Esophagus (tissue), 2 donors: Measurements from ENCODE around the gene PLXNA1. TPM values are rescaled to one million over a fixed set of nuclear protein-coding genes. Genes with fewer than 3 reads are reported as not detected.

ENCODE experiments used
- H3K27ac ChIP-seq, 2 donors: one replicate each; pipeline ENCODE4 v1.5.1; 2013; ENCODE audit warnings: low read depth in 2 of 2, mild to moderate bottlenecking in 2 of 2, inconsistent platforms in 1 of 2, low read length in 1 of 2, moderate library complexity in 1 of 2
- H3K27me3 ChIP-seq, 2 donors: one replicate each; pipeline ENCODE4 v1.6.1; 2013; ENCODE audit warnings: low read length in 2 of 2, control low read depth in 1 of 2, mild to moderate bottlenecking in 1 of 2; ENCODE audit not compliant: insufficient read depth in 2 of 2, control insufficient read depth in 1 of 2
- H3K36me3 ChIP-seq, 2 donors: one replicate each; pipeline ENCODE4 v1.6.1; 2013; ENCODE audit warnings: low read length in 1 of 2; ENCODE audit not compliant: control insufficient read depth in 2 of 2, insufficient read depth in 2 of 2
- H3K4me1 ChIP-seq, 2 donors: one replicate each; pipeline ENCODE4 v1.6.1; 2013; ENCODE audit warnings: low read length in 1 of 2; ENCODE audit not compliant: control insufficient read depth in 2 of 2, insufficient read depth in 2 of 2
- H3K4me3 ChIP-seq, 2 donors: one replicate each; pipeline ENCODE4 v1.5.1; 2013; ENCODE audit warnings: low read length in 2 of 2, mild to moderate bottlenecking in 2 of 2, low read depth in 1 of 2, moderate library complexity in 1 of 2
- H3K9me3 ChIP-seq, 2 donors: one replicate each; pipeline ENCODE4 v1.6.1; 2013; ENCODE audit warnings: mild to moderate bottlenecking in 2 of 2, low read depth in 1 of 2, low read length in 1 of 2, moderate library complexity in 1 of 2; ENCODE audit not compliant: control insufficient read depth in 2 of 2, insufficient read depth in 1 of 2
- WGBS, 2 donors: extraction: QIAGEN DNeasy Blood & Tissue Kit; methylation state at CpG; one replicate each; pipeline ENCODE4 v1.1.7; 2013; 5-methylcytosine and 5-hydroxymethylcytosine counted together
- polyA plus RNA-seq, 2 donors: library from polyadenylated mRNA; stranded (reverse); fragments of 200-250 nt; gene quantifications; one replicate each; pipeline ENCODE4 v1.2.3, GENCODE V29; 2013
- donor health status: healthy with polysubstance abuse.
- donor health status: Bipolar disorder and iron deficiency.

The PLXNA1 gene
- polyA plus RNA-seq, 2 donors: 7.9 to 13.6 TPM

- H3K27ac ChIP-seq: no peak overlapping the region
- H3K9me3 ChIP-seq: no peaks in the 10 kb centered on the region
- H3K4me1 ChIP-seq: peaks cover 18 to 23% of the 10 kb centered on the region in 2 donors
- 81 to 85% methylated on average over 10 of the region's 10 CpGs for WGBS, 2 donors
- peaks cover 3 to 28% of the 10 kb centered on the region in 2 donors for H3K36me3 ChIP-seq
- H3K27me3 ChIP-seq: no peaks in the 10 kb centered on the region
- no peak overlapping the region for H3K4me3 ChIP-seq
These were observed 7.2 kb downstream of the PLXNA1 start for GRCh38 chr3:126990024-126990700.

DNA sequence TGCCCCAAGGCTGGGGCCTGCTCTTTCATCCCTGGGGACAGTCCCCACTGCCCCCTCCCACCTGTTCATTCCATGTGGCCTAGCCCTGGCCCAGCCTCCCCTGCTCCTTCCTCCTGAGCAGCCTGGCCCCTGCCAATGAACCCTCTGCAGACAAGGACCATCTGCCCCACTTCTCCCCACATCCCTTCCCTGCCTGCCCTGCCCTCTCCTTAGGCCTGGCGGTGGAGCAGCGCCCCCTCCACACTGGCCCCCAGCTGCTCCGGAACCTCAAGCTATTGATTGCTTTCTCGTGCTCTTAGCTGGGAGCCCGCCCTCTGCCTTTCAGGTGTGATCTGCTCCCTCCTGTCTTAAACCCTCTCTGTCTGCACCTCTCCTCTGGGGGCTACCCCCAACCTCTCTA, 8.0 kb downstream of the PLXNA1 start:
- peaks cover 12 to 27% of the 10 kb centered on the region in 2 donors for H3K4me1 ChIP-seq
- H3K9me3 ChIP-seq: no peaks in the 10 kb centered on the region

GRCh38 chr3:126991366-126992200, 8.7 kb downstream of the PLXNA1 start:
- H3K4me1 ChIP-seq: peaks cover 12 to 29% of the 10 kb centered on the region in 2 donors
- no peaks in the 10 kb centered on the region for H3K9me3 ChIP-seq
- H3K36me3 ChIP-seq: peaks cover 3 to 28% of the 10 kb centered on the region in 2 donors
- H3K27ac ChIP-seq: no peak overlapping the region
- H3K4me3 ChIP-seq: no peak overlapping the region
- no peaks in the 10 kb centered on the region for H3K27me3 ChIP-seq
- WGBS, 2 donors: 87 to 89% methylated on average over 24 of the region's 24 CpGs

More for the DNA sequence above, 8.0 kb downstream of the PLXNA1 start:
- H3K27ac ChIP-seq: no peak overlapping the region
- peaks cover 3 to 28% of the 10 kb centered on the region in 2 donors for H3K36me3 ChIP-seq
- no peaks in the 10 kb centered on the region for H3K27me3 ChIP-seq
- no peak overlapping the region for H3K4me3 ChIP-seq
- WGBS, 2 donors: 87 to 88% methylated on average over 5 of the region's 5 CpGs

DNA sequence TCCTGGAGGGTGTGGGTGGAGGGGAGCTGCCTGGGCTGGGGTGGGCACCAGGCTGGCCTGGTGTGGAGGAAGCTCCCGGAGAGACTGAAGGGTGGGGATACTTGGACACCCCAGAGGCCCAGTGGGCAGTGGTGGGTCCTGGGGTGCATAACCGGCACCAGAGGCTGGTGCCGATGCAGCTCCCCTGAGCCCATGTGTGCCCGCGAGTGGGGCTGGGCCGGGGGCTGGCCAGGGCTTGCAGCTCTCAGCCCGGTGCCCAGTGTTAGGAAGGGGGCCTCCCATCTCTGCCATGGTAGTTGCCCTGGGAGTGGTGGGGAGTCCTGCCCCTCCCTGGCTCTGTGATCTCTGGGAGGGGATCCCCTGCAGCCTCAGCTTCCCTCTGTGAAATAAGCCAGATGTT, 9.3 kb downstream of the PLXNA1 start:
- Histone ChIP-seq H3K36me3 (peaks cover 3 to 29% of the 10 kb centered on the region in 2 donors), H3K27ac (no peak overlapping the region), H3K27me3 (no peaks in the 10 kb centered on the region), H3K9me3 (no peaks in the 10 kb centered on the region), H3K4me1 (peaks cover 12 to 26% of the 10 kb centered on the region in 2 donors), H3K4me3 (no peak overlapping the region)
- WGBS, 2 donors: 89 to 93% methylated on average over 7 of the region's 7 CpGs

GRCh38 chr3:126992776-126993175, 9.9 kb downstream of the PLXNA1 start:
- H3K27ac ChIP-seq: no peak overlapping the region
- H3K4me1 ChIP-seq: peaks cover 12 to 25% of the 10 kb centered on the region in 2 donors
- no peak overlapping the region for H3K4me3 ChIP-seq
- WGBS, 2 donors: 83 to 88% methylated on average over 8 of the region's 8 CpGs
- peaks cover 3 to 31% of the 10 kb centered on the region in 2 donors for H3K36me3 ChIP-seq
- no peaks in the 10 kb centered on the region for H3K27me3 ChIP-seq
- no peaks in the 10 kb centered on the region for H3K9me3 ChIP-seq

DNA sequence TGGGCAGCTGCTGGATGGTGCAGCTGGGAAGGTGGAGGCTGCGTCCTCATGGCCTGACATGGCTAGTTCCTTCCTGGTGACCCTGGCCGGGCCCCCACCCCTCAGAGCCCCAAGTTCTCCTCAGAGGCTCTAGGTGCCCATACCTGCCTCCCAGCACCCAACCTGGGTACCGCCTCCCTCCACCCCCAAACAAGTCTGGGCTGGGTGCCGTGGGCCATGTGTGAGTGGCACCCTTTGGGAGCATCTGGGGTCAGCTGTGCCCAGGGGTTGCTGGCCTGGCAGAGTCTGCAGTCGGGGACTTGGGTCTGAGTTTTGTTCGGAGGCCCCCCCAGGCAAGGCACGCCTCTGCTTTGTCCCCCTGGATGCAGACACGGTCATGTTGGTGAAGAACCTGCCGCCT, 10.5 kb downstream of the PLXNA1 start:
- H3K4me3 ChIP-seq: no peak overlapping the region
- peaks cover 3 to 31% of the 10 kb centered on the region in 2 donors for H3K36me3 ChIP-seq
- H3K9me3 ChIP-seq: no peaks in the 10 kb centered on the region
- no peaks in the 10 kb centered on the region for H3K27me3 ChIP-seq
- 84 to 86% methylated on average over 9 of the region's 9 CpGs for WGBS, 2 donors
- peaks cover 12 to 30% of the 10 kb centered on the region in 2 donors for H3K4me1 ChIP-seq
- no peak overlapping the region for H3K27ac ChIP-seq

DNA sequence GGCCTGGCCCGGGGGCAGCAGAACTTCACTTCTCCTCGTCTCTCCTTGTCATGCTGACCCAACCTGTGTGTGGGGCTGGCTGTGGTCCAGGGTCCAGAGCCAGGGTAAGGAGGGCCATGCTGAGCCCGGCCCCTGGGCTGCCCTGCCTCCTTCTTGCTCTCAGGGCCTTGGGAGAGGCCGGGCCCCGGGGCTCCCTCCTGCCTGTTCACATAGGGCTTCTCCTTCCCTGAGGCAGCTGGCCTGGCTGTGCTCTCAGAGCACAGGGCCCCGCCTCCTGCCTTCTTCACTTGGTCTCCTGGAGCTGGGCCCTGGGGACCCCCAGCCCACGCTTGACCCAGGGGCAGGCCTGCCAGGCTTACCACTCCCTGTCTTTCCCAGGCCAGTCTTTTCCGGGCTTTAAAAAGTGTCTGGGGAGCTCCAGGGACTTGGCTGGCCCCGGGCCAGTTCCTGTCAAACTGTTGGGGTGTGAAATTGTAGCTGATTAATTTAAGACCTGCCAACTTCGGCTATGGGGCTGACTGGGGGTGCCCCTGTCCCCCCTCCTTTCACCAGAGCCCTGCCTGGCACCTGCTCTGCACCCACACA, 11.8 kb downstream of the PLXNA1 start:
- H3K4me1 ChIP-seq: peaks cover 22 to 42% of the 10 kb centered on the region in 2 donors
- no peaks in the 10 kb centered on the region for H3K27me3 ChIP-seq
- H3K27ac ChIP-seq: peak overlapping the region in 1 of 2 donors; percentile 58
- no peak overlapping the region for H3K4me3 ChIP-seq
- no peaks in the 10 kb centered on the region for H3K9me3 ChIP-seq
- WGBS, 2 donors: 27 to 43% methylated on average over 10 of the region's 10 CpGs
- H3K36me3 ChIP-seq: peaks cover 3 to 20% of the 10 kb centered on the region in 2 donors

- H3K27me3 ChIP-seq: no peaks in the 10 kb centered on the region
- H3K4me1 ChIP-seq: peaks cover 22 to 42% of the 10 kb centered on the region in 2 donors
- peak overlapping the region in 1 of 2 donors; percentile 58 for H3K27ac ChIP-seq
- no peaks in the 10 kb centered on the region for H3K9me3 ChIP-seq
- H3K36me3 ChIP-seq: peaks cover 3 to 14% of the 10 kb centered on the region in 2 donors
- no peak overlapping the region for H3K4me3 ChIP-seq
- WGBS, 2 donors: 43 to 55% methylated on average over 12 of the region's 12 CpGs
These were observed 12.4 kb downstream of the PLXNA1 start for GRCh38 chr3:126995254-126995780.

- 89 to 90% methylated on average over 11 of the region's 11 CpGs for WGBS, 2 donors
- Histone ChIP-seq H3K27ac (no peak overlapping the region), H3K4me1 (peaks cover 22 to 42% of the 10 kb centered on the region in 2 donors), H3K27me3 (no peaks in the 10 kb centered on the region), H3K36me3 (peaks cover 2 to 10% of the 10 kb centered on the region in 2 donors), H3K9me3 (no peaks in the 10 kb centered on the region), H3K4me3 (no peak overlapping the region)
These were observed 13.1 kb downstream of the PLXNA1 start for GRCh38 chr3:126995926-126996512.
